Keratinocyte (primary cell): ENCODE results near the gene TCF7L2. TPM values are rescaled to one million over a fixed set of nuclear protein-coding genes. Genes with fewer than 3 reads are reported as not detected.

Experiments
- DNase-seq: peaks from one replicate; pipeline ENCODE4 v3.0.0-alpha.2; 2011; ENCODE audit warnings: low read depth, missing footprints, low spot score
- FAIRE-seq: peaks from 2 replicates; lab custom pipeline; 2011; peaks lifted over from hg19 to GRCh38; lab: Jason Lieb, UNC
- H2AFZ ChIP-seq: 2 replicates; pipeline ENCODE4 v1.6.0; 2012; ENCODE audit warnings: low read length, control low read depth, inconsistent platforms; ENCODE audit not compliant: control insufficient read depth
- H3K27ac ChIP-seq: 2 replicates; pipeline ENCODE4 v1.5.1; 2011; ENCODE audit warnings: low read length; ENCODE audit not compliant: control insufficient read depth, insufficient read depth
- H3K27me3 ChIP-seq: 3 replicates; pipeline ENCODE4 v1.6.0; 2011; ENCODE audit warnings: low read length; ENCODE audit not compliant: control insufficient read depth, insufficient read depth; ENCODE audit errors: extremely low read depth
- H3K36me3 ChIP-seq, 2 experiments: 2 replicates in 1 of 2; 3 replicates in 1 of 2; pipeline ENCODE4 v1.5.1; 2011; ENCODE audit warnings: low read length in 2 of 2, mild to moderate bottlenecking in 1 of 2; ENCODE audit not compliant: control insufficient read depth in 2 of 2, insufficient read depth in 2 of 2; ENCODE audit errors: extremely low read depth in 1 of 2
- H3K4me1 ChIP-seq: 3 replicates; pipeline ENCODE4 v1.5.1; 2011; ENCODE audit warnings: low read length; ENCODE audit not compliant: control insufficient read depth, insufficient read depth; ENCODE audit errors: extremely low read depth
- H3K4me2 ChIP-seq: 3 replicates; pipeline ENCODE4 v1.6.0; 2011; ENCODE audit warnings: low read depth, low read length; ENCODE audit not compliant: control insufficient read depth, insufficient read depth; ENCODE audit errors: extremely low read depth
- H3K4me3 ChIP-seq, 3 experiments: fragments of 200-600 bp in 1 of 3; sonication (generic) in 1 of 3; 2 replicates in 2 of 3; 3 replicates in 1 of 3; pipeline ENCODE4 v1.5.1; 2011 to 2016; ENCODE audit warnings: low read length in 3 of 3, mild to moderate bottlenecking in 3 of 3, control low read depth in 2 of 3, inconsistent platforms in 1 of 3, low read depth in 1 of 3, mixed read lengths in 1 of 3, mixed run types in 1 of 3, moderate library complexity in 1 of 3; ENCODE audit not compliant: control insufficient read depth in 2 of 3, insufficient read depth in 2 of 3; ENCODE audit errors: extremely low read depth in 1 of 3
- H3K79me2 ChIP-seq: 2 replicates; pipeline ENCODE4 v1.6.0; 2012; ENCODE audit warnings: low read length; ENCODE audit not compliant: control insufficient read depth, insufficient read depth
- H3K9ac ChIP-seq: 3 replicates; pipeline ENCODE4 v1.6.0; 2011; ENCODE audit warnings: low read length; ENCODE audit not compliant: control insufficient read depth, insufficient read depth; ENCODE audit errors: extremely low read depth
- H3K9me1 ChIP-seq: 3 replicates; pipeline ENCODE4 v1.6.0; 2011; ENCODE audit warnings: low read length; ENCODE audit not compliant: control insufficient read depth, insufficient read depth; ENCODE audit errors: extremely low read depth
- H3K9me3 ChIP-seq: 2 replicates; pipeline ENCODE4 v1.5.1; 2012; ENCODE audit warnings: low read depth, low read length; ENCODE audit not compliant: control insufficient read depth
- H4K20me1 ChIP-seq: 3 replicates; pipeline ENCODE4 v1.6.0; 2011; ENCODE audit warnings: low read length; ENCODE audit not compliant: control insufficient read depth, insufficient read depth; ENCODE audit errors: extremely low read depth
- CTCF ChIP-seq, 3 experiments: IDR thresholded peaks in 1 of 3; conservative IDR thresholded peaks in 1 of 3; optimal IDR thresholded peaks in 1 of 3; 2 replicates in 2 of 3; 3 replicates in 1 of 3; pipeline versions ENCODE3 to v1.5.1; 2011; ENCODE audit warnings: low read length in 3 of 3, mild to moderate bottlenecking in 3 of 3, moderate library complexity in 2 of 3, control low read depth in 1 of 3, inconsistent platforms in 1 of 3; ENCODE audit not compliant: insufficient read depth in 2 of 3; ENCODE audit errors: extremely low read depth in 1 of 3
- EZH2 ChIP-seq: IDR thresholded peaks from one replicate; pipeline ENCODE4 v1.6.1; 2012; ENCODE audit warnings: inconsistent platforms, mild to moderate bottlenecking, low read length, moderate library complexity
- dilution Hi-C: fragments of 300-500 bp; cut with MboI; formaldehyde crosslinking; loops from one replicate; pipeline ENCODE4 v1.7.0; 2020; ENCODE audit warnings: low sequenced_read_pairs; ENCODE audit not compliant: extremely low pct_ligation_motif_present
- polyA plus RNA-seq, 5 experiments: library from polyadenylated mRNA; depleted of rRNA in 3 of 5; stranded (reverse) in 3 of 5; stranded (forward) in 1 of 5; unstranded in 1 of 5; fragments of >200 nt; gene quantifications; 1 replicate in 1 of 5; 2 replicates in 3 of 5; 3 replicates in 1 of 5; pipeline versions ENCODE4 v1.2.1 to v1.2.3, GENCODE V29; 2011 to 2012; ENCODE audit warnings: missing spikeins in 2 of 5, low read depth in 1 of 5, low replicate concordance in 1 of 5

Gene TCF7L2
- polyA plus RNA-seq, 1 donor (not counting 4 experiments of a cell fraction or from before 2014, with no cell fraction given), result 2.5 TPM

- H3K27me3 ChIP-seq, result no peaks in the 10 kb centered on the region
- no peaks in the 10 kb centered on the region for H3K36me3 ChIP-seq
- no peak for DNase-seq
- no peaks in the 10 kb centered on the region for H4K20me1 ChIP-seq
- H3K9me1 ChIP-seq, result no peaks in the 10 kb centered on the region
- FAIRE-seq, result no peak
- no peak overlapping the region for H3K27ac ChIP-seq
- no peaks in the 10 kb centered on the region for H3K9me3 ChIP-seq
- H3K79me2 ChIP-seq, result peaks cover 32% of the 10 kb centered on the region
- H3K9ac ChIP-seq, result no peak overlapping the region
- H2AFZ ChIP-seq, result no peak overlapping the region
- peaks cover 46% of the 10 kb centered on the region for H3K4me1 ChIP-seq
- no peak overlapping the region for H3K4me2 ChIP-seq
- dilution Hi-C loops, result no loop called here
- no peak overlapping the region for H3K4me3 ChIP-seq
- TF ChIP-seq CTCF (optimal IDR thresholded peaks at IDR 0.05 in 1 of 3, IDR thresholded peaks at IDR 0.05 in 1 of 3, conservative IDR thresholded peaks at IDR 0.05 in 1 of 3; ENCODE audit: extremely low read depth in 1 of 3, insufficient read depth in 2 of 3, low read length in 3 of 3) (no peak), EZH2 (no peak)
Observed at GRCh38 chr10:112957640-112958092, 7.6 kb downstream of the TCF7L2 start.

GRCh38 chr10:112958275-112958995 lies 8.4 kb downstream of the TCF7L2 start:
- Histone ChIP-seq H3K9me1 (no peaks in the 10 kb centered on the region), H2AFZ (no peak overlapping the region), H3K36me3 (no peaks in the 10 kb centered on the region), H3K4me2 (peak overlapping the region; percentile 4), H3K9me3 (no peaks in the 10 kb centered on the region), H3K4me3 (no peak overlapping the region), H4K20me1 (no peaks in the 10 kb centered on the region), H3K27me3 (no peaks in the 10 kb centered on the region), H3K27ac (no peak overlapping the region), H3K4me1 (peaks cover 43% of the 10 kb centered on the region), H3K9ac (no peak overlapping the region), H3K79me2 (peaks cover 25% of the 10 kb centered on the region)
- FAIRE-seq (peak; percentile 9), DNase-seq (no peak)
- TF ChIP-seq EZH2, result no peak
- TF ChIP-seq CTCF (optimal IDR thresholded peaks at IDR 0.05 in 1 of 3, IDR thresholded peaks at IDR 0.05 in 1 of 3, conservative IDR thresholded peaks at IDR 0.05 in 1 of 3; ENCODE audit: extremely low read depth in 1 of 3, insufficient read depth in 2 of 3, low read length in 3 of 3), result no peak
- dilution Hi-C loops, result no loop called here
